A549 (cell line): ENCODE data around the gene E2F6. TPM values are rescaled to one million over a fixed set of nuclear protein-coding genes. Genes with fewer than 3 reads are reported as not detected.
"Not testable (repeated sequence)": the region's sequence is repeated elsewhere in the genome, so short reads cannot be mapped to it uniquely, and the experiment has no call there.

ENCODE experiments used
- ATAC-seq, 2 experiments: fragments of 200-7000 bp in 1 of 2; fragments of >200 bp in 1 of 2; cut with Nextera tagmentation in 1 of 2; cut with Tn5 transposase in 1 of 2; 3 replicates each; pipeline versions ENCODE4 v1.8.0 to v1.9.1; 2018 to 2020; ENCODE audit warnings: mild to moderate bottlenecking in 1 of 2, moderate library complexity in 1 of 2
- CTCF ChIA-PET: fragments of 300-600 bp; sonication (Branson Sonifier 250); formaldehyde crosslinking; extraction: SDS; loops from one replicate; lab custom pipeline; 2021; ENCODE audit warnings: antibody characterized with exemption, inconsistent platforms; lab: Yijun Ruan, JAX
- POLR2A ChIA-PET: fragments of 350-600 bp; formaldehyde crosslinking; extraction: SDS; loops from one replicate; lab custom pipeline; 2021; ENCODE audit warnings: antibody characterized with exemption, inconsistent platforms; lab: Yijun Ruan, JAX
- DNase-seq, 2 experiments: peaks; one replicate each; pipeline versions ENCODE4 v3.0.0 to v3.0.0-alpha.2; 2011 to 2016; ENCODE audit warnings: low read depth in 1 of 2, low spot score in 1 of 2
- FAIRE-seq: peaks from 2 replicates; lab custom pipeline; 2011; peaks lifted over from hg19 to GRCh38; lab: Jason Lieb, UNC
- H3K27ac ChIP-seq, 2 experiments: fragments of >200 bp; sonication (Bioruptor Twin); formaldehyde crosslinking; 3 replicates each; pipeline ENCODE4 v1.5.1; 2016 to 2017
- H3K4me1 ChIP-seq: fragments of >200 bp; sonication (Bioruptor Twin); formaldehyde crosslinking; 3 replicates; pipeline ENCODE4 v1.6.1; 2016
- H3K4me2 ChIP-seq: fragments of >200 bp; sonication (Bioruptor Twin); formaldehyde crosslinking; 3 replicates; pipeline ENCODE4 v1.6.1; 2016
- H3K4me3 ChIP-seq: fragments of >200 bp; sonication (Bioruptor Twin); formaldehyde crosslinking; 3 replicates; pipeline ENCODE4 v1.5.1; 2016
- H3K9me3 ChIP-seq: fragments of >200 bp; sonication (Bioruptor Twin); formaldehyde crosslinking; 3 replicates; pipeline ENCODE4 v1.6.1; 2016
- ATOH8 ChIP-seq: fragments of 250-450 bp; sonication (Bioruptor Pico); IDR thresholded peaks from 2 replicates; pipeline ENCODE4 v1.5.0; 2020; ENCODE audit warnings: low read depth, mild to moderate bottlenecking, moderate library complexity
- BCL3 ChIP-seq: fragments of >200 bp; sonication (Bioruptor Twin); formaldehyde crosslinking; IDR thresholded peaks from 3 replicates; pipeline ENCODE4 v1.6.1; 2016
- CBX8 ChIP-seq: fragments of 200-600 bp; sonication (generic); IDR thresholded peaks from 2 replicates; pipeline ENCODE4 v1.6.1; 2016
- CEBPB ChIP-seq, 2 experiments: fragments of >200 bp in 1 of 2; sonication (Bioruptor Twin) in 1 of 2; formaldehyde crosslinking in 1 of 2; IDR thresholded peaks; 2 replicates each; pipeline ENCODE4 v1.6.1; 2012 to 2016
- CHD2 ChIP-seq: fragments of 150-350 bp; IDR thresholded peaks from 2 replicates; pipeline ENCODE4 v1.6.1; 2014; ENCODE audit warnings: low read length; ENCODE audit not compliant: partially characterized antibody
- CHD4 ChIP-seq: fragments of 200-600 bp; sonication (generic); IDR thresholded peaks from 2 replicates; pipeline ENCODE4 v1.6.1; 2016; ENCODE audit warnings: antibody characterized with exemption, mild to moderate bottlenecking, borderline replicate concordance
- CTCF ChIP-seq: fragments of >200 bp; sonication (Bioruptor Twin); formaldehyde crosslinking; IDR thresholded peaks from 3 replicates; pipeline ENCODE4 v1.5.1; 2016
- E2F6 ChIP-seq: IDR thresholded peaks from 2 replicates; pipeline ENCODE4 v1.6.1; 2012; ENCODE audit warnings: low read depth, borderline replicate concordance
- ELK1 ChIP-seq: fragments of 150-350 bp; IDR thresholded peaks from 2 replicates; pipeline ENCODE4 v1.6.1; 2014; ENCODE audit warnings: low read depth, mild to moderate bottlenecking, low read length
- EP300 ChIP-seq, 2 experiments: fragments of >200 bp; sonication (Bioruptor Twin); formaldehyde crosslinking; IDR thresholded peaks; 2 replicates in 1 of 2; 3 replicates in 1 of 2; pipeline ENCODE4 v1.6.1; 2016 to 2017
- FOSL2 ChIP-seq, 2 experiments: fragments of 450-650 bp in 1 of 2; fragments of >200 bp in 1 of 2; sonication (Bioruptor Twin) in 1 of 2; formaldehyde crosslinking; IDR thresholded peaks; 2 replicates each; pipeline versions ENCODE4 v1.5.0 to v1.6.1; 2016 to 2020; ENCODE audit warnings: mild to moderate bottlenecking in 1 of 2, moderate library complexity in 1 of 2
- HDAC2 ChIP-seq: fragments of 200-600 bp; sonication (generic); IDR thresholded peaks from 2 replicates; pipeline ENCODE4 v1.6.1; 2016
- HOXB13 ChIP-seq: fragments of 250-450 bp; sonication (Bioruptor Pico); IDR thresholded peaks from 2 replicates; pipeline ENCODE4 v1.5.0; 2020; ENCODE audit warnings: low read depth, mild to moderate bottlenecking, moderate library complexity
- JUNB ChIP-seq: fragments of >200 bp; sonication (Bioruptor Twin); formaldehyde crosslinking; IDR thresholded peaks from 2 replicates; pipeline ENCODE4 v1.6.1; 2016
- MAZ ChIP-seq: fragments of 150-350 bp; IDR thresholded peaks from 2 replicates; pipeline ENCODE4 v1.6.1; 2014; ENCODE audit warnings: antibody characterized with exemption, low read depth, low read length, borderline replicate concordance
- MYC ChIP-seq: IDR thresholded peaks from 2 replicates; pipeline ENCODE4 v1.6.1; 2012; ENCODE audit warnings: mild to moderate bottlenecking, inconsistent platforms, low read length, improper control_type of control experiment, borderline replicate concordance
- NFE2L2 ChIP-seq: fragments of 150-350 bp; conservative IDR thresholded peaks from 2 replicates; pipeline ENCODE4 v1.6.1; 2014; ENCODE audit warnings: low read length
- POLR2A ChIP-seq: IDR thresholded peaks from 2 replicates; pipeline ENCODE4 v1.6.1; 2012; ENCODE audit warnings: mild to moderate bottlenecking, low read length
- RARB ChIP-seq: fragments of 250-450 bp; sonication (Bioruptor Pico); IDR thresholded peaks from 2 replicates; pipeline ENCODE4 v1.8.0; 2021; ENCODE audit warnings: mild to moderate bottlenecking, moderate library complexity
- ZNF302 ChIP-seq: fragments of 250-450 bp; sonication (Bioruptor Pico); IDR thresholded peaks from 2 replicates; pipeline ENCODE4 v1.9.0; 2021; ENCODE audit warnings: inconsistent platforms, mild to moderate bottlenecking, moderate library complexity
- WGBS: methylation state at CpG from one replicate; pipeline ENCODE4 v1.1.6; 2017; ENCODE audit errors: missing lambda C conversion rate; 5-methylcytosine and 5-hydroxymethylcytosine counted together
- polyA plus RNA-seq, 4 experiments: library from polyadenylated mRNA; depleted of rRNA in 3 of 4; stranded (reverse); fragments of >200 nt; fragmentation: RNase III in 1 of 4; extraction: RNeasy Plus Mini Kit Qiagen cat#74134 plus additional on column Dnase treatment in 1 of 4; gene quantifications; 2 replicates in 3 of 4; 3 replicates in 1 of 4; pipeline ENCODE4 v1.2.3, GENCODE V29; 2011 to 2017

E2F6 gene
- polyA plus RNA-seq, 2 of the 4 experiments (the other 2 are of a cell fraction) = 34.3 to 41.7 TPM

GRCh38 chr2:11405599-11406266 is 60.2 kb downstream of the E2F6 start:
- Histone ChIP-seq H3K4me2 (peak overlapping the region; percentile 53), H3K27ac (peak overlapping the region; percentile 34 to 58; a peak in 3 of 6 replicates)
- 72% methylated on average over 5 of the region's 5 CpGs for WGBS
- CTCF ChIA-PET = interaction anchor here (0.8 to 3.3 kb wide), 6 partner anchors 10 to 171 kb away, joined by 3 to 9 read pairs (median 4); no protein-coding TSS in a partner anchor
- FAIRE-seq (no peak), ATAC-seq (peak in 1 of 2 experiments; percentile 22; a peak in 3 of 6 replicates)
- TF ChIP-seq HDAC2 (no peak), CHD2 (no peak), MAZ (no peak), FOSL2 (IDR thresholded peaks at IDR 0.05) (no peak), FOSL2 (CRISPR knock-in tag; IDR thresholded peaks at IDR 0.05) (no peak), RARB (CRISPR knock-in tag) (no peak), CEBPB (IDR thresholded peaks at IDR 0.05) (no peak), JUNB (no peak), NFE2L2 (no peak), ZNF302 (CRISPR knock-in tag) (no peak), ATOH8 (CRISPR knock-in tag) (no peak), E2F6 (no peak), EP300 (IDR thresholded peaks at IDR 0.05) (no peak), CHD4 (no peak)
- TF ChIP-seq, all 56 proteins: peak for 0
- peaks cover 44% of the 10 kb centered on the region for H3K4me1 ChIP-seq
- no peak overlapping the region for H3K4me3 ChIP-seq
- POLR2A ChIA-PET = interaction anchor here (1.1 kb wide), 1 partner anchor 61 kb away, joined by 5 read pairs; the partner anchor contains the start of gene ROCK2
- H3K9me3 ChIP-seq = no peaks in the 10 kb centered on the region
- no peak for DNase-seq

GRCh38 chr2:11405074-11405406 is 60.9 kb downstream of the E2F6 start:
- ChIA-PET POLR2A (interaction anchor here (1.1 kb wide), 1 partner anchor 61 kb away, joined by 5 read pairs; the partner anchor contains the start of gene ROCK2), CTCF (interaction anchor here (0.8 to 3.3 kb wide), 4 partner anchors 42 to 171 kb away, joined by 3 to 9 read pairs (median 6); no protein-coding TSS in a partner anchor)
- not testable (repeated sequence) for H3K4me3 ChIP-seq, H3K9me3 ChIP-seq, H3K4me2 ChIP-seq, ATAC-seq, DNase-seq, FAIRE-seq
- WGBS = 84% methylated on average over 8 of the region's 8 CpGs
- peak overlapping the region in 1 of 2 experiments; percentile 58; a peak in 3 of 6 replicates for H3K27ac ChIP-seq
- H3K4me1 ChIP-seq = peaks cover 40% of the 10 kb centered on the region

- POLR2A ChIA-PET = interaction anchor here (0.9 kb wide), 1 partner anchor 59 kb away, joined by 4 read pairs; no protein-coding TSS in a partner anchor
- Histone ChIP-seq H3K4me2 (no peak overlapping the region), H3K9me3 (no peaks in the 10 kb centered on the region), H3K4me1 (peaks cover 37% of the 10 kb centered on the region), H3K27ac (peak overlapping the region in 1 of 2 experiments; percentile 58; a peak in 3 of 6 replicates), H3K4me3 (no peak overlapping the region)
- DNase-seq = no peak
- 86% methylated on average over 7 of the region's 7 CpGs for WGBS
- ATAC-seq = peak in 1 of 2 experiments; percentile 7; a peak in 2 of 6 replicates
- CTCF ChIA-PET = interaction anchor here (0.8 to 3.3 kb wide), 8 partner anchors 7 to 272 kb away, joined by 3 to 15 read pairs (median 6); a partner anchor contains a TSS
- no peak for FAIRE-seq
- TF ChIP-seq POLR2A = no peak
- no peak for TF ChIP-seq BCL3
- TF ChIP-seq CTCF = no peak
- TF ChIP-seq FOSL2 (IDR thresholded peaks at IDR 0.05) = no peak
- TF ChIP-seq FOSL2 (CRISPR knock-in tag; IDR thresholded peaks at IDR 0.05) = no peak
- no peak for TF ChIP-seq MYC
- TF ChIP-seq HOXB13 (CRISPR knock-in tag) = no peak
- no peak for TF ChIP-seq CBX8
- TF ChIP-seq ELK1 = no peak
These were observed 61.4 kb downstream of the E2F6 start for GRCh38 chr2:11404376-11405073.
